Measurements from ENCODE around the gene SAMD4B. TPM values are rescaled to one million over a fixed set of nuclear protein-coding genes. Genes with fewer than 3 reads are reported as not detected.

Gene SAMD4B
- total RNA-seq, 1 donor from 2014 or later: 123 TPM

GRCh38 chr19:39401070-39401548, 58.9 kb downstream of the SAMD4B start:
- Histone ChIP-seq H3K27me3 (ENCODE audit: control insufficient read depth, insufficient read depth, low read length) (no peaks in the 10 kb centered on the region), H3K36me3 (ENCODE audit: control insufficient read depth, insufficient read depth, low read length) (no peaks in the 10 kb centered on the region), H3K4me3 (ENCODE audit: low read depth, low read length) (no peak overlapping the region)
- no peak for TF ChIP-seq CTCF (IDR thresholded peaks at IDR 0.05; ENCODE audit: insufficient read depth, low read length, poor library complexity, severe bottlenecking)
- DNase-seq (ENCODE audit: low read depth): no peak

GRCh38 chr19:39401549-39402345, 59.5 kb downstream of the SAMD4B start:
- Histone ChIP-seq H3K4me3 (ENCODE audit: low read depth, low read length) (no peak overlapping the region), H3K27me3 (ENCODE audit: control insufficient read depth, insufficient read depth, low read length) (no peaks in the 10 kb centered on the region), H3K36me3 (ENCODE audit: control insufficient read depth, insufficient read depth, low read length) (no peaks in the 10 kb centered on the region)
- no peak for TF ChIP-seq CTCF (IDR thresholded peaks at IDR 0.05; ENCODE audit: insufficient read depth, low read length, poor library complexity, severe bottlenecking)
- DNase-seq (ENCODE audit: low read depth): peak; percentile 81

- Histone ChIP-seq H3K27me3 (ENCODE audit: control insufficient read depth, insufficient read depth, low read length) (no peaks in the 10 kb centered on the region), H3K36me3 (ENCODE audit: control insufficient read depth, insufficient read depth, low read length) (no peaks in the 10 kb centered on the region), H3K4me3 (ENCODE audit: low read depth, low read length) (peak overlapping the region; percentile 15)
- TF ChIP-seq CTCF (IDR thresholded peaks at IDR 0.05; ENCODE audit: insufficient read depth, low read length, poor library complexity, severe bottlenecking): no peak
- no peak for DNase-seq (ENCODE audit: low read depth)
These were observed 60.4 kb downstream of the SAMD4B start for GRCh38 chr19:39402346-39403300.

- TF ChIP-seq CTCF (IDR thresholded peaks at IDR 0.05; ENCODE audit: insufficient read depth, low read length, poor library complexity, severe bottlenecking): no peak
- Histone ChIP-seq H3K4me3 (ENCODE audit: low read depth, low read length) (peak overlapping the region; percentile 16), H3K27me3 (ENCODE audit: control insufficient read depth, insufficient read depth, low read length) (no peaks in the 10 kb centered on the region), H3K36me3 (ENCODE audit: control insufficient read depth, insufficient read depth, low read length) (peaks cover 1% of the 10 kb centered on the region)
- peak; percentile 90 for DNase-seq (ENCODE audit: low read depth)
These were observed 61.4 kb downstream of the SAMD4B start for GRCh38 chr19:39403331-39404312.

GRCh38 chr19:39405261-39405957, 63.2 kb downstream of the SAMD4B start:
- no peak for DNase-seq (ENCODE audit: low read depth)
- H3K36me3 ChIP-seq (ENCODE audit: control insufficient read depth, insufficient read depth, low read length): peaks cover 1% of the 10 kb centered on the region
- no peaks in the 10 kb centered on the region for H3K27me3 ChIP-seq (ENCODE audit: control insufficient read depth, insufficient read depth, low read length)
- TF ChIP-seq CTCF (IDR thresholded peaks at IDR 0.05; ENCODE audit: insufficient read depth, low read length, poor library complexity, severe bottlenecking): no peak
- no peak overlapping the region for H3K4me3 ChIP-seq (ENCODE audit: low read depth, low read length)

All from kidney epithelial cell (primary cell).